IPS-20b (cell line): Measurements from ENCODE around the gene MED12L.

Experiments used
- H3K27ac ChIP-seq: one replicate; pipeline ENCODE4 v1.5.1; 2013; ENCODE audit warnings: low read length
- H3K27me3 ChIP-seq: 2 replicates; pipeline ENCODE4 v1.6.1; 2013; ENCODE audit warnings: mild to moderate bottlenecking, low read length, inconsistent platforms; ENCODE audit not compliant: insufficient read depth
- H3K36me3 ChIP-seq: 2 replicates; pipeline ENCODE4 v1.6.1; 2013; ENCODE audit warnings: low read depth, mild to moderate bottlenecking, inconsistent platforms, low read length, moderate library complexity; ENCODE audit not compliant: insufficient read depth
- H3K4me1 ChIP-seq: 2 replicates; pipeline ENCODE4 v1.6.1; 2013; ENCODE audit warnings: mild to moderate bottlenecking, control low read depth, inconsistent platforms, low read length, moderate library complexity; ENCODE audit not compliant: insufficient read depth
- H3K4me3 ChIP-seq: 2 replicates; pipeline ENCODE4 v1.5.1; 2013; ENCODE audit warnings: mild to moderate bottlenecking, low read length, inconsistent platforms
- H3K9ac ChIP-seq: 2 replicates; pipeline ENCODE4 v1.6.1; 2013; ENCODE audit warnings: low read depth, mild to moderate bottlenecking, inconsistent platforms, low read length, moderate library complexity
- H3K9me3 ChIP-seq: 2 replicates; pipeline ENCODE4 v1.6.1; 2013; ENCODE audit warnings: mild to moderate bottlenecking, low read depth, low read length, inconsistent platforms; ENCODE audit not compliant: insufficient read depth

Gene MED12L

DNA sequence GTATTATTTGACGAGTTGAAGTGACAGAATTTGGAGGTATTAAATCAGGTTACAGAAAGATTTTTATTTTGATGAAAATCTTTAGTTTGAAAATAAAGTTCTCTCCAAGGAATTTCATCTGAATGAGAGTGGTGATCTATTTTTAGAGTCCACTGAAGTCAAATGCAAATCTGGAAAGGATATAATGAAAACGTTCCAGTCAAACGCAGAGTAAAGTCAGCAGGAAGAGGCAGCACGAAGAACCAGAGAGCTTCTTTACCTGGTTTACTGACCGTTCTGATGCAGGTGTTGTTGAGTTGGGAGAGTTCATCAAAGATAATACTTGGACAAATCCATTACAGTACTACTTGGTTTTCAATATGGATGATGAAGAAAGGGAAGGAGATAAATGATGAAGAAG is 184.2 kb downstream of the MED12L start:
- Histone ChIP-seq H3K4me3 (no peak overlapping the region), H3K9ac (no peak overlapping the region), H3K27ac (no peak overlapping the region), H3K9me3 (no peaks in the 10 kb centered on the region), H3K4me1 (peaks cover 12% of the 10 kb centered on the region; the same call in 1 of the 2 replicates), H3K36me3 (no peaks in the 10 kb centered on the region), H3K27me3 (no peaks in the 10 kb centered on the region)

- H3K4me1 ChIP-seq: no peaks in the 10 kb centered on the region
These were observed 189.6 kb downstream of the MED12L start for GRCh38 chr3:151275091-151275490.

GRCh38 chr3:151276038-151276686 is 190.7 kb downstream of the MED12L start:
- H3K9me3 ChIP-seq: no peaks in the 10 kb centered on the region
- H3K27me3 ChIP-seq: no peaks in the 10 kb centered on the region
- no peak overlapping the region for H3K27ac ChIP-seq
- H3K36me3 ChIP-seq: no peaks in the 10 kb centered on the region
- no peaks in the 10 kb centered on the region for H3K4me1 ChIP-seq
- H3K4me3 ChIP-seq: no peak overlapping the region
- H3K9ac ChIP-seq: no peak overlapping the region

More at GRCh38 chr3:151275091-151275490, 189.6 kb downstream of the MED12L start:
- Histone ChIP-seq H3K27ac (no peak overlapping the region), H3K36me3 (no peaks in the 10 kb centered on the region), H3K9me3 (no peaks in the 10 kb centered on the region), H3K4me3 (no peak overlapping the region), H3K27me3 (no peaks in the 10 kb centered on the region), H3K9ac (no peak overlapping the region)

- Histone ChIP-seq H3K4me1 (no peaks in the 10 kb centered on the region), H3K27ac (no peak overlapping the region), H3K36me3 (no peaks in the 10 kb centered on the region), H3K9me3 (no peaks in the 10 kb centered on the region), H3K9ac (no peak overlapping the region), H3K27me3 (no peaks in the 10 kb centered on the region), H3K4me3 (no peak overlapping the region)
These were observed 191.2 kb downstream of the MED12L start for GRCh38 chr3:151276687-151277042.

GRCh38 chr3:151278230-151278629 is 192.8 kb downstream of the MED12L start, which contains the start of gene P2RY14:
Gene P2RY14 (minus strand): TSS chr3:151278542. CDS start chr3:151214316, 64,226 bp downstream.
- no peak within 1 kb of the TSS for H3K4me3 ChIP-seq
- no peak within 1 kb of the TSS for H3K27ac ChIP-seq

GRCh38 chr3:151281671-151282324 is 196.3 kb downstream of the MED12L start:
- H3K9ac ChIP-seq: no peak overlapping the region
- no peaks in the 10 kb centered on the region for H3K4me1 ChIP-seq
- H3K9me3 ChIP-seq: no peaks in the 10 kb centered on the region
- no peak overlapping the region for H3K4me3 ChIP-seq
- H3K27ac ChIP-seq: no peak overlapping the region
- no peaks in the 10 kb centered on the region for H3K27me3 ChIP-seq
- H3K36me3 ChIP-seq: no peaks in the 10 kb centered on the region

More at GRCh38 chr3:151278230-151278629, 192.8 kb downstream of the MED12L start, which contains the start of gene P2RY14:
- Histone ChIP-seq H3K27me3 (no peaks in the 10 kb centered on the region), H3K36me3 (no peaks in the 10 kb centered on the region), H3K9ac (no peak within 1 kb of the TSS), H3K9me3 (no peaks in the 10 kb centered on the region), H3K4me1 (no peaks in the 10 kb centered on the region)

- Histone ChIP-seq H3K4me1 (no peaks in the 10 kb centered on the region), H3K9me3 (no peaks in the 10 kb centered on the region), H3K9ac (no peak overlapping the region), H3K36me3 (no peaks in the 10 kb centered on the region), H3K27me3 (no peaks in the 10 kb centered on the region), H3K4me3 (no peak overlapping the region), H3K27ac (no peak overlapping the region)
These were observed 197.5 kb downstream of the MED12L start for GRCh38 chr3:151282921-151283320.

GRCh38 chr3:151283387-151283786 is 197.9 kb downstream of the MED12L start:
- Histone ChIP-seq H3K9ac (no peak overlapping the region), H3K36me3 (no peaks in the 10 kb centered on the region), H3K4me3 (no peak overlapping the region), H3K4me1 (no peaks in the 10 kb centered on the region), H3K9me3 (no peaks in the 10 kb centered on the region), H3K27ac (no peak overlapping the region), H3K27me3 (no peaks in the 10 kb centered on the region)

DNA sequence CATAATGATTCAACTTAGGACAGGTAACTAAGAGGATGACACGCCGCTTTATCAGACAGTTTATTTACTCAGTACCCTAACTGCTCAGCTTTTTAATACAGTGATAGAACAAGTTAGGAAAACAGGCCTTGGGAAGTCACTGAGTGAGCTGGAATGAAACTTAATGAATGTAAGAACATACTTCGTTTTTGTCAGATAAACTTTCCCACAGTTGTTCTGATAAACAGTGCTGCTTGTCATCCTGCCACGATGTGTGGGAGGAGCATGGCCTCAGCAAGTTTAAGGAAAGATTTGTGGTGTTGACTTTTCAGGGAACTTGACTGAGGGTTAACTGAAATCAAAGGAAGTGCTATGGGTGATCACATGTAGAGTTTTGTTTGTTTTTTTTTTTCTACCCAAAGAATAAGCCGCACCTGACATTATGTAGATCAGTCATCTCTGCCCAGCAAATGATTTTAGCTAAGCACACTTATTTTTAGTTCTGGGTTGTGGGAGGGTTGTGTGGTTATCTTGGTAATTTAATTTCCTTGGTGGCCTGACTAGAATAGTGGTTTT is 198.5 kb downstream of the MED12L start:
- Histone ChIP-seq H3K27me3 (no peaks in the 10 kb centered on the region), H3K36me3 (no peaks in the 10 kb centered on the region), H3K9me3 (no peaks in the 10 kb centered on the region), H3K9ac (no peak overlapping the region), H3K4me3 (no peak overlapping the region), H3K4me1 (no peaks in the 10 kb centered on the region), H3K27ac (no peak overlapping the region)

- no peaks in the 10 kb centered on the region for H3K4me1 ChIP-seq
- no peak overlapping the region for H3K27ac ChIP-seq
- H3K9me3 ChIP-seq: no peaks in the 10 kb centered on the region
- H3K27me3 ChIP-seq: no peaks in the 10 kb centered on the region
- H3K9ac ChIP-seq: no peak overlapping the region
- no peak overlapping the region for H3K4me3 ChIP-seq
- H3K36me3 ChIP-seq: no peaks in the 10 kb centered on the region
These were observed 200.5 kb downstream of the MED12L start for GRCh38 chr3:151285940-151286339.

DNA sequence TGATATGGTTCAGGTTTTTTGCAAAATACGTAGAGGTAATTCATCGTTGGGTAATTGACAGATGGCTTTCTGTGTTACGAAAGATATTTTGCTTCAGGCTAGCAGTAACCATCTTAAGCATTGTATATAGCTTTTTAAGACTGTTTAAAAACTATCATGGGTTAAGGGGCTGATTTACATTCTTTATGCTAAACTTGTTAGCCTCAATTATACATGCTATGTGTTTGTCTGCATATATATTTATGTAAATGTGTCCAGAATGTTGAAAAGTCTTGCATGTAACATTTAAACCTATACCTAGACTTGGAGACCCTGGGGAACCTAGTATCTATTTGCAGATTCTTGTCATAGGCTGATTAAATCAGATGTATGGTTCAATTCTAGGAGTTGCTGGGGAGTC is 204.0 kb downstream of the MED12L start:
- Histone ChIP-seq H3K27ac (no peak overlapping the region), H3K36me3 (no peaks in the 10 kb centered on the region), H3K9ac (no peak overlapping the region), H3K9me3 (no peaks in the 10 kb centered on the region), H3K4me1 (no peaks in the 10 kb centered on the region), H3K4me3 (no peak overlapping the region), H3K27me3 (no peaks in the 10 kb centered on the region)

GRCh38 chr3:151290673-151291072 is 205.2 kb downstream of the MED12L start:
- Histone ChIP-seq H3K9ac (no peak overlapping the region), H3K4me3 (no peak overlapping the region), H3K27ac (no peak overlapping the region), H3K4me1 (no peaks in the 10 kb centered on the region), H3K9me3 (no peaks in the 10 kb centered on the region), H3K36me3 (no peaks in the 10 kb centered on the region), H3K27me3 (no peaks in the 10 kb centered on the region)
